ENCODE measurements around the gene HINT3. TPM values are rescaled to one million over a fixed set of nuclear protein-coding genes. Genes with fewer than 3 reads are reported as not detected.

Gene HINT3
- total RNA-seq, 4 donors from 2014 or later = 20.9 to 42.6 (median 28.9) TPM

- intact Hi-C loops (cut with DNase I; ENCODE audit: low total_unique reads) = no loop called here
- DNase-seq (ENCODE audit: low spot score in 2 of 2) = no peak
- WGBS, 2 donors = 54 to 79% methylated on average over 4 of the region's 4 CpGs
- H3K4me3 ChIP-seq (ENCODE audit: low read depth, poor library complexity, severe bottlenecking) = no peak overlapping the region
- TF ChIP-seq POLR2A (IDR thresholded peaks at IDR 0.05) (no peak), CTCF (IDR thresholded peaks at IDR 0.05) (no peak)
Observed at GRCh38 chr6:125983246-125983945, 26.8 kb downstream of the HINT3 start.

- DNase-seq (ENCODE audit: low spot score in 2 of 2) = no peak
- no peak for TF ChIP-seq POLR2A (IDR thresholded peaks at IDR 0.05)
- TF ChIP-seq CTCF (IDR thresholded peaks at IDR 0.05) = no peak
- WGBS, 2 donors = 77 to 80% methylated on average over 2 of the region's 2 CpGs
- no peak overlapping the region for H3K4me3 ChIP-seq (ENCODE audit: low read depth, poor library complexity, severe bottlenecking)
- intact Hi-C loops (cut with DNase I; ENCODE audit: low total_unique reads) = no loop called here
Observed at GRCh38 chr6:125984311-125984710, 27.7 kb downstream of the HINT3 start.

- no peak overlapping the region for H3K4me3 ChIP-seq (ENCODE audit: low read depth, poor library complexity, severe bottlenecking)
- intact Hi-C loops (cut with DNase I; ENCODE audit: low total_unique reads) = no loop called here
- DNase-seq (ENCODE audit: low spot score in 2 of 2) = no peak
- 66 to 73% methylated on average over 4 of the region's 4 CpGs for WGBS, 2 donors
- TF ChIP-seq POLR2A (IDR thresholded peaks at IDR 0.05) (no peak), CTCF (IDR thresholded peaks at IDR 0.05) (no peak)
Observed at GRCh38 chr6:125985522-125985921, 29.0 kb downstream of the HINT3 start.

GRCh38 chr6:125985979-125986300, 29.4 kb downstream of the HINT3 start:
- H3K4me3 ChIP-seq (ENCODE audit: low read depth, poor library complexity, severe bottlenecking) = peak overlapping the region; percentile 70
- intact Hi-C loops (cut with DNase I; ENCODE audit: low total_unique reads) = no loop called here
- 2 to 3% methylated on average over 3 of the region's 3 CpGs for WGBS, 2 donors
- TF ChIP-seq POLR2A (IDR thresholded peaks at IDR 0.05) = no peak
- no peak for TF ChIP-seq CTCF (IDR thresholded peaks at IDR 0.05)
- no peak for DNase-seq (ENCODE audit: low spot score in 2 of 2)

GRCh38 chr6:125986301-125987025, 29.9 kb downstream of the HINT3 start, which contains the start of gene TRMT11:
Gene TRMT11 (plus strand): TSS chr6:125986540. CDS start chr6:125986551, 11 bp downstream.
- peak; percentile 77 to 96 for DNase-seq (ENCODE audit: low spot score in 2 of 2)
- peak within 1 kb of the TSS; percentile 70 for H3K4me3 ChIP-seq (ENCODE audit: low read depth, poor library complexity, severe bottlenecking)
- TF ChIP-seq CTCF (IDR thresholded peaks at IDR 0.05) (no peak), POLR2A (IDR thresholded peaks at IDR 0.05) (no peak)
- intact Hi-C loops (cut with DNase I; ENCODE audit: low total_unique reads) = no loop called here
- 0 to 1% methylated on average over 48 to 52 of the region's 52 CpGs for WGBS, 2 donors
